Frontal cortex (tissue), 4 donors: ENCODE measurements around the gene POLR3A. TPM values are rescaled to one million over a fixed set of nuclear protein-coding genes. Genes with fewer than 3 reads are reported as not detected.

Experiments used
- DNase-seq, 2 donors: peaks; one replicate each; pipeline ENCODE4 v3.0.0; 2012; ENCODE audit warnings: low spot score in 2 of 2
- FAIRE-seq: peaks from 2 replicates; lab custom pipeline; 2012; peaks lifted over from hg19 to GRCh38; lab: Jason Lieb, UNC
- total RNA-seq: library from RNA; depleted of rRNA; stranded (reverse); fragments of >200 nt; gene quantifications from one replicate; pipeline ENCODE4 v1.2.3, GENCODE V29; 2014
- donor health status: control.
- donor health status: control.
- donor health status: control.

The POLR3A gene
- total RNA-seq, 1 donor from 2014 or later, result 39.1 TPM

DNA sequence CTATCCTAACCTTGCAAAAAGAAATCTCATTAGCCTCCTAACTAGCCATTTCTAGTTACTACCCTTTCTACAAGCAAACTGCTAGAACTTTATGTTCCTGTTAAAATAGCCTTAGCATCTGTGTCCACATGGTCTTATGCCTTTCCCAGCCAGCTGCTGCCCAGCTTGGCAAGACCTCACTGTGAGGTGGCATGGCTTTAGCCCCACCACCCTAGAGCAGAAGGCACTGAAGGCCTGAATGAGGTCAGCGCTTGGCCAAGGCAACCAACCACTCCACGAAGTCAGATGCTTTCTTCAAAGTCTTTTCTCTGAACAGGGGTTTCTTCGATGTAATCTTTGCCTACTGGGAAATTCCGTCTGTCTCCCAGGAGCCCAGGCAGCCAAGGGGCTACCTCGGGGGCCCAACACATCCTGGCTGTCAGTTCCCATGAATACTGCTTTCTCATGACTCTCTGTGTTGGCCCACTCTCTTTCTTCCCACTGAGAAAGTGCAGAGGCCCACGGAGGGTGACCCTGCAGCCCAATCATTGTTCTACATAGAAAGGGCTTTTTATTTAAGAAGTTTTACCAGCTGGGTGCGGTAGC is 41.6 kb downstream of the POLR3A start:
- FAIRE-seq (no peak), DNase-seq (no peak)

DNA sequence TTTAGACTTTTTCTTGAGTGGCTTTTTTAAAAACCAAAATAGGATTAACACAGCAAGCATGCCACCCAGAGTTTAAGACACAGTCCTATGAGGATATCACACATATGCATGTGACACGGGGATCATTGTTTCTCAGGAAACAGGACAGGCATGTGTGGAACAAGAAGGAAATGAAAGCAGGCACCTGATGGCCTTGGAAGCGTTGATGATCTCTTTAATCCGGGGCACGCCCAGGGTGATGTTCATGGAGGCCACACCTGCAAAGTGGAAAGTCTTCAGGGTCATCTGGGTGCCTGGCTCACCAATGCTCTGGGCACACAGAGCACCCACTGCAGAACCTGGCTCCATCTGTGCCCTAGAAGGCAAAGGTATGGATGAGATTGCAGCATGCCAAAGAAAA is 44.3 kb downstream of the POLR3A start:
- no peak for DNase-seq
- FAIRE-seq, result no peak

DNA sequence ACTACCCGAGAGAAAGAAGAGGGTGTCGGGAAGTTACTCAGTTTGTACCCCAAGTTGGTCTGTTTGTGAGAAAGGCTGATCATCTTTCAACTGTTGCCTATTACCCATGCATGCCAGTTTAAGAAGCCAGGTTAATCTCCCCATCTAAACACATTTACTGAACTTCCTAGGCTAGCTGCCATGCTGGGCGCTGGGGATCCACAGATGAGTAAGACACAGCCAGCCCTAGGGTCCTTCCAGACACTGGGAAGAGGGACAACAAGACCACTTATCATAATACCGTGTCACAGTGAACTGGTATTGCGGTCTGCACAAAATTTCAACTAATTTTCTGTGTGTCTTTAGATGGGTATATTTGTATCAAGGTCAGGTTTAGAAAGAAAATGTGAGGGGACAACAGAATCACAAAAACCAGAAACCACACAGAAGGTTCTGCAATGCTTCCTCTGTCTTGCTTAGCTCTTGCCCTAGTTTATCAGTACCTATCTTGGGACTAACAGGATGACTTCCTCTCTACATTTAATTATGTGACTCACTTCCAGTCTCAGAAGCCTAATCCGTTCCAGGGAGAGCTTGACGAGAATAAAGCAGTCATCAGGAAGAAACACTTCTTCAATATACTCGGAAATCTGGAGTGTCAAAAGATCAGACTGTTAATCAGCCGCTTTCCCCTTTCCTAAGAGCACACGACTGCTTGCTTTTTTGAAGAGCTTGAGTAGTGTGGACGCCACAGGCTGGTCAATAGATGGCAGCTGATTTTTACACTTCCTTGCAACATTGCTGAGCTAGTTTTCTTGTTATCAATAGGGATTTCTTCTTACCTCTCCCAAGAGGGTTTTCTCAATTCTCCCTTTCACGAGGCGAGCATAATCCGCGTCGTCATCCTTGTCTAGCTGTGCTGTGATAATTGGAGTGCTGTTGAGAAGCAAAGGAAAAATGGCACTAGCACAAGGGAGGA is 45.7 kb downstream of the POLR3A start:
- no peak for FAIRE-seq
- DNase-seq, result peak in 1 of 2 donors; percentile 32

DNA sequence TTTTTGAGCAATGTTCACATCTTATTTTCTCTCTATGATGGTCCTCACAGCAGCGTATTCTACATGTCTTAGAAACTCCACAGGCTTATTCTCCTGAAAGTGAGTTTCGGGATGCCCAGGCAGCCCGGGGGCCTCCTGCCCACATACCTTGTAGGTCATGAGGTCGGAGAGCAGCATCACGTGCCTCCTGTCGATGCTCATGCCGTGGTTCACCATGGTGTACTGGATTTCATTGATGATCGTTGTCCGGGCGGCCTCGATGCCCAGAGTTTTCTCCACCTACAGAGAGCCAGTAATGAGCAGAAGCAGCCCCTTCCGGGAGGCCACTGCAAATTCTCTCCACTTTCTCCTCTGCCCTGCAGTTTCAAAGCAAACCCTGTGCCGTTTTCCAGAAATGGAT is 48.0 kb downstream of the POLR3A start:
- DNase-seq (no peak), FAIRE-seq (no peak)

DNA sequence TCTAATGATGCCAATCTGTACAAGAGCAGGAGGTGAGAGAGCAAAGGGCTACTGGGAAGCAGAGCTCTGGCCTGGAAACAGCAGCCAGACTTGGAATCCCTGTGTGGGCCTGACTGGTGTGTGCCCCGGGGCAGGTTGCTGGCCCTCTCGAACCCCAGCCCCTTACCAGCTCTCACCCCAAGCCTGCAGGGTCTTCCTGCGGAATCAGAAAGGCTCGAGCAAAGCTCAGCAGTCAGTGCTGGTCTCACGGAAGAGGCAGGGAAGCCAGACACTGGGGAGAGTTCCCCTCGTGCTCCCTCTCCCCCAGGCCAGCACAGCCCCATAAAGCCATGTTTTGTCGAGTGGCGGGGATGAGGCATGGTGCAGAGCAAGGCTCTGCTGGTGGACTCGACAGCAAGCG is 50.1 kb downstream of the POLR3A start:
- no peak for DNase-seq
- FAIRE-seq, result no peak

DNA sequence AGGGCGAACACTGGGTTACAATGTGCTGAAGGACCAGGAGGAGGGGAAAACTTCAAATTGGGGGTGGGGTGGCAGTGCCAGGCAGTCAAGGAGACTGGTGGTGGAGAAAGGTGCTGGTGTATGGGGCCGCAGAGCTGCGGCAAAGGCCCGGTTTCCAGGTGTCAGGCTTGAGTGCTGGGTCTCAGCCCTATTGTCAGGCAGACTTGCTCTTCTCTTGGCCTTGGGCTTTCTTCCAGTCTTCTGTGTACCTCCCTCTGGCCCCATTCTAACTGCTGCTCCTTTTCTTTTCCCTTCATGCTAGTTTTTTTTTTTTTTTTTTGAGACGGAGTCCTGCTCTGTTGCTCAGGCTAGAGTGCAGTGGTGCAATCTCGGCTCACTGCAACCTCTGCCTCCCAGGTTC is 51.0 kb downstream of the POLR3A start:
- FAIRE-seq (no peak), DNase-seq (no peak)

DNA sequence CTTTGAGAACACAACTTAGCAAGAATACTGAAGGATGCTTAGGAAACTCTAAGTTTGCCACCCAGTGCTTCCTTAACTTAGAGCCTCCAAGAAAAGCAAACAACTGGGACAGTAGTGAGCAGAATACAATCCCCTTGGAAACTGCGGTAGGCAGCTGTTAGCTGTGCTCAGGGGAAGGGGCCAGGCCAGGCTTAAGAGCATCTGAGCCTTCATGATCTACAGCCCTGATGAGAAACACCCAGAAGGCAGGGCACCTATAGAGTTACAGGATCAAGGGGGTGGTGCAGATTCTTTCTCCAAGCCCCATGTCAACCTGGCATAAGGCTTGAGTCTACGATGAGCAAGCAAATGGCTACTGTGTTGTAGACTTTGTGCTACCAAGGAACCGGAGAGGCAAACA is 51.4 kb downstream of the POLR3A start:
- no peak for DNase-seq
- no peak for FAIRE-seq

DNA sequence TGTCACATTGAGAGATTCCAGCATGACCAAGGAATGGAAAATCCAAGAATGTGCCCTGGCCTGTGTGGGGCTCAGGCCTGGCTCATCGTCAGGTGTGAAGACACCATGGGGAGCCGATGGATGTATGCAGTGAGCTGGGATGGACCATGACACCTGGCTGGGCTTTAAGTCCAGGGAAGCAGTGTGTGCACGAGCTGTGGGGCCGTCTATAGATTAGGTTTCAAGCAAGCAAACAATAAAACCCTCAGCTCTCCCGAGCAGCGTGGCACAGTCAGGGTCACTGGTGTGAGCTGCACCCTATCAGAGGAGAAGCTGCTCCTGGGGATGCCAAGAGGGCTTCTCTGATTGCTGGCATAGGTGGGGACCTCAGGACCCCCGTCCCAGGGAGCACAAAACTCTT is 52.3 kb downstream of the POLR3A start:
- DNase-seq (no peak), FAIRE-seq (no peak)

DNA sequence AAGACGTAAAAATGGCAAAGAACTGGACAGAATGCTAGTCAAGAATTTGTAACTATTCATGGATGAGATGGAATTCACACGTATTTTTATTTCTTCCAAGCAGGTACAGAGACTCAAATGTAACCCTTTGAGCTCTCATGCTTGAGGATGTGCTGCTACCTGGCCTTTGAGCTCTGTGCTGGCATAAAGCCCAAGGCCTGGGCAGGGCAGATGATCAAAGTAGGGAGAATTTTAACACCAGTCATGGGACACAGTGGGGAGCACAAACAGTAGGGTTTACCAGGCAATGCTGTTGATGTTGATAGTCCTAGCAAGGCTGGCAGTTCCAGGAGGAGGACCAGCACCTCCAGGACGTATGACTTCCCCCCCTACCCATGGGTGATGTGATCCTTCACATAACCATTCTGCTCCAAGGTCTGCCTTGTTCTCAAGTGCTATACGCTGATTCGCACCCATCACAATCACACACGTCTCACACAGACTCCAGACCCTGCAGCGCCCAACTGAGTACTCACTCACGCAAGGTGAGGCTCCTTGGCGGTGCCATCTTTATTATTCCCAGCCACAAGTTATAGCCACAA is 54.1 kb downstream of the POLR3A start:
- FAIRE-seq (no peak), DNase-seq (no peak)

DNA sequence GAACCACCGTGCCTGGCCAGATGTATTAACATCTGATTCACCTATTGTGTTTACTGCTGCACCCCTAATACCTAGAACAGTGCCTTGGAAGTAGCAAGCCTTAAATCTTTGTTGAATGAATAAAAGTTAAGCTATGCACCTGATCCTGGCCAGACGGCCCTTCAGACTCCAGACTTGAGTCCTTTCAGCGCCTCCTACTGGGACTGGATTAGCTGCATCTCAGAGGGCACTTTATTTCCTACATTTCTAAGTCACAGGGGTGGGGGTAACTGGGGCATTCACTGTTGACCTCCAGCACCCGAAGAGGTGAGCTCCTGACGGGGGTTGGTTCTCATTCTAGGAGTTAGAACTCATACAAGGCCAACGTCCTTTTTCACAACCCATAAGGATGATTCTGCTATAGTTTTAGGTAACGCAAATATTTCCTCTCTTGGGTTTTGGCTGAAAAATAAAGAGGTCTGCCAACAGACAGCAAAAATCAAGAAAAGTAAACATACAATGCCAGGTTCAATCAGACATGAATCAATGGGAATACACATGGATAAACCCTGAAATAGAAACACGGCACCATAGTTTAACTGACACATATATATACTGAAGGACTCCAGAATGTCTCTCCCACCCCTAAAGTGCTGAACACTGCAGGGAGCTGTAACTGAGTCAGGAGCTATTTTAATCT is 54.8 kb downstream of the POLR3A start:
- FAIRE-seq (no peak), DNase-seq (no peak)

DNA sequence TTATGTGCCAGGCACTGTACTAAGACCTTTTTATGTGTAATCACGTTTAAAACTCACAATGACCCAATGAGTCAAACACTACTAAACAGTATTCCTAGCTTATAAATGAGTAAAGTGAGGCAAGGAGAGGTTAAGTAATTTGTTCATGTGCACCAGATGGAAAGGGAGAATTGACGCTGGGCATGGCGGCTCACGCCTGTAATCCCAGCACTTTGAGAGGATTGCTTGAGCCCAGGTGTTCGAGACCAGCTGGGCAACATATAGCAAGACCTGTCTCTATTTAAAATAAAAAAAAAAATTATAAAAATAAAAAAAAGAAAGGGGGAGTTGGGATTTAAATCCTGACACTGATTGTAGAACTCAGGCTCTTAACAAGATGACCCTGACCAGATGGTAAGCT is 56.0 kb downstream of the POLR3A start:
- no peak for FAIRE-seq
- no peak for DNase-seq

DNA sequence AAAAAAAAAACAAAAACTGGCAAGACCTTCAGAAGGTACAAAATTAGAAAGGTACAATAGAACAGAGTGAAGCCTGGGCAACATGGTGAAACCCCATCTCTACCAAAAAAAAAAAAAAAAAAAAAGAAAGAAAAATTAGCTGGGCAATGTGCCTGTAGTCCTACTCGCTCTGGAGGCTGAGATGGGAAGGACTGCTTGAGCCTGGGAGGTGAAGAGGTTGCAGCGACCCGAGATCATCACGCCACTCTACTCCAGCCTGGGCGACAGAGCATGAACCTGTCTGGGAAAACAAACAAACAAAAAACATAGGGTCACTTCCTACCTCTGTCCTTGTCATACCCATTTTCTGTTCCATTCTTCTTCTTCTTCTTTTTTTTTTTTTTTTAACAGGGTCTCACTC is 57.2 kb downstream of the POLR3A start:
- DNase-seq, result no peak

DNA sequence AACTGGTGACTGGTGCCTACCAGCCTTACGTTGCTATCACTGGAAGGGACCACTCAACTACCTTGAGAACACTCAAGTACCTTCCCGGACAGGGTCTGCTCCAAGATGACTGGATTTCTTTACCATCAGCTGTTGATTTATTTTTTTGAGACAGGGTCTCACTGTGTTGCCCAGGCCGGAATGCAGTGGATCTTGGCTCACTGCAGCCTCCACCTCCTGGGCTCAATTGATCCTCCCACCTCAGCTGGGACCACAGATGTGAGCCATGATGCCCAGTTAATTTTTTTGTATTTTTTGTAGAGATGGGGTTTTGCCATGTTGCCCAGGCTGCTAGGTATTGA is 57.5 kb downstream of the POLR3A start:
- no peak for FAIRE-seq
- DNase-seq, result no peak

More for the DNA sequence above, 57.2 kb downstream of the POLR3A start:
- FAIRE-seq, result no peak

DNA sequence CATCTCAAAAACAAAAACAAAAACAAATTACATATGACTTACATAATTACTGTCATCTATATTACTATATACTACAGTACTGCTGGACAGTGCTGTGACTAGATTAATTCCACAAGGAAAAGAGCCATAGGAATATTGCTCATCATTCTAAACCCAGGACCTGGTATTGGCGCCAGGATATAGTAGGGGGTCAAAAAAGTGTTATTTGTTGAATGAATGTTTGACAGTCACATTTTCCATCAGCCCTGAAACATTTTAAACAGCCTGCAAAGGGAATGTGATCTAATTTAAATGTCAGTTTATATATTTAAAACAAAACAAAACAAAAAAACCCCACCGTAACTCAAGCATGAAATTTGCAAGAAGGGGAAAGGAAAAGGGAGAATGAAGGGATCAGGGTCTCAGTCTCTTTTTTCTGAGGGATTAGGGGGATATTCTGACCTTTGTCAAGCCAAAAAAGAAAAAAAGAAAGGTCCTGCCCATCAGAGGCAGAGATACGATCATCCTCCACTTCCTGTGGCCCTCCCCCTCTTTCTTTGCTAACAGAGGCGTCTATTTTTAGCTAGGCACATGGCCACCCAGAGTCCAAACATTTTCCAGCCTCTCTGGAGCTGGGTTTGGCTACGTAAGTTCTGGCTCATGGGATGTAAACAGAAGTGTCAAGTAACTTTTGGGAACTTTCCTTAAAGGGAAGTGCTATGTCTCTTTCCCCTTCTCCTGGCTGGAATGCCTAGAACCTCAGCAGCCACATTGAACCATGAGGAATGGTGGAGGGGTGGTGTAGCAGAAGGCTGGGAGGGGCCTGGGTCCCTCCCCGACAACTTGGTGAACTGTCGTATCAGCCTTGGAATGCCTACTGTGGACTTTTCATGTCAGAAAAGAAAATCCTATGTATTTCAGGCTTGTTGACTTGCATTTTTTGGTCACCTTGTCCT is 58.2 kb downstream of the POLR3A start:
- DNase-seq (peak in 1 of 2 donors; percentile 44), FAIRE-seq (no peak)

DNA sequence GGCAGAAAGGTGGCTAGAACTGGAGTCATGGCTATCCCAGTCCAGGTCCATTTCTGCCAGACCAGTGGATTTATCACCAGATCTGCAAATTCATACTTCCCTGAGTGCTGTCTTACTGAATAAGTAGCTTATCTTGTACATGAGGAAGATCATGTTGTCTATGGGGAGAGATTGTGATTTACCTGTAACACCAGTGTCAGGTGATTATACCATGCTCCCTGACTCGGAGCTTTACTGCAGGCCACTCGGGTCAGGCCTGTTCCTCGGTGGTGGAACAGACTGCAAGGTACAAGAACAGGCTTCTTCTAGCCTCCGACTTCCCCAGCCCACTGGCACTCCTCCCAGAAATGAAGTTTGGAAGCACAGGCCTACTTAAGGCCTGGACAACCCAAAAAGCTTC is 60.2 kb downstream of the POLR3A start:
- DNase-seq, result no peak

DNA sequence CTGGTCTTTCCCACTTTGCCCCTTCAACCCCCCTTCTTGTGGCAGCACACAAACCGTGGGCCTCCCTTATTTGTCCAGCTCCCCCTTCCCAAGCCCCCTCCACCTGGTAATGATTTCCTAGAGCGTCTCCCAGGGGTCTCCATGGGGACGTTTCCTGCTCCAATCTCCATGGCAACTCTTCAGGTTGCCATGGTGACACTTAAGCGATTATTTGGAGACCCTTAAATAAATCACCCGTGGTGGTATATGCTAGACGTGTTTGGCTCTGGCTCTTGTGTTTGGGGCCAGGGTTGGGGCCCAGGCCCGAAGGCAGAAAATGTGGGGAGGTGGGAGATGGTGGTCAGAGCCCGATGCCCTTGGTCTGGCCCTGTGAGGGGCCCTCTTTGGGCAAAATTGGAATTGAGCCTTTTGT is 61.7 kb downstream of the POLR3A start:
- DNase-seq (no peak), FAIRE-seq (no peak)

More for the DNA sequence above, 60.2 kb downstream of the POLR3A start:
- FAIRE-seq, result no peak

DNA sequence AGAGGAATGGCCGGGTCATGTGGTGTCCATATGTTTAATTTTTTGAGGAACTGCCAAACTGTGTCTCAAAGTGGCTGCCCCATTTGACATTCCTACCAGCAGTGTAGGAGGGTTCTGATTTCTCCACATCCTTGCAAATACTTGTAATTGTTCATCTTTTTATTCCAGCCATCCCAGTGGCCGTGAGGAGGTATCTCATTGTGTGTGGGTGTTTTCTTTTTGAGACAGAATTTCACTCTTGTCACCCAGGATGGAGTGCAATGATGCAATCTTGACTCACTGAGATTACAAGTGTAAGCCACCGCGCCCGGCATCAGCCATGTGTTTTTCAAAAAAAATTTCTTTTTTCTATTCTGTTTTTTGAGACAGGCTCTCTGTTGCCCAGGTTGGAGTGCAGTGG is 64.0 kb downstream of the POLR3A start:
- FAIRE-seq (no peak), DNase-seq (no peak)

DNA sequence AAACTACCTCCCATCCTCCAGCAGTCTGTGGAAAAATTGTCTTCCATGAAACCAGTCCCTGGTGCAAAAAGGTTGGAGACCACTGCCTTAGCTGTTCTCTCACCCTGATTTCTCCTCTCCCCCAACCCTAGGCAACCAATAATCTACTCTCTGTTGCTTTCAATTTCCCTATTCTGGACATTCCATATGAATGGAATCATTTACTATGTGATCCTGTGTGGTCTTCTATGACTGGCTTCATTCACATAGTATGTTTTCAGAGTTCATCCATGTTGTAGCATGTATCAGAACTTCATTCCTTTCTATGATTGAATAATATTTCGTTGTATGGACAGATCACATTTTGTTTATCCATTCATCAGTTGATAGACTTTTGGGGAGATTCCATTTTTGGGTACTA is 64.5 kb downstream of the POLR3A start:
- FAIRE-seq (no peak), DNase-seq (no peak)

DNA sequence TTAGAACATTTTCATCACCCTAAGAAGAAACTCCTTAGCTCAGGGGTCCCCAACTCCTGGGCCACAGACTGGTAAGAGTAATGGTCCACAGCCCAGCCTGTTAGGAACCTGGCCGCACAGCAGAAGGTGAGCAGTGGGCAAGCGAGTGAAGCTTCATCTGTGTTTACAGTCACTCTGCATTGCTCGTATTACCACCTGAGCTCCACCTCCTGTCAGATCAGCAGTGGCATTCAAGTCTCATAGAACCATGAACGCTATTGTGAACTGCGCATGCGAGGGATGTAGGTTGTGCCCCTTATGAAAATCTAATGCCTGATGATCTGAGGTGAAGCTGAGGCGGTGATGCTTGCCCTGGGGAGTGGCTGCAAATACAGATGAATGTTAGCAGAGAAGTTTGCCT is 65.4 kb downstream of the POLR3A start:
- FAIRE-seq, result no peak

More for the DNA sequence above, 65.4 kb downstream of the POLR3A start:
- DNase-seq, result no peak
